ENCODE results near the gene FAM43A. TPM values are rescaled to one million over a fixed set of nuclear protein-coding genes. Genes with fewer than 3 reads are reported as not detected.

Gene FAM43A
- total RNA-seq, 2 experiments from 2014 or later: 2.4 to 2.6 TPM

DNA sequence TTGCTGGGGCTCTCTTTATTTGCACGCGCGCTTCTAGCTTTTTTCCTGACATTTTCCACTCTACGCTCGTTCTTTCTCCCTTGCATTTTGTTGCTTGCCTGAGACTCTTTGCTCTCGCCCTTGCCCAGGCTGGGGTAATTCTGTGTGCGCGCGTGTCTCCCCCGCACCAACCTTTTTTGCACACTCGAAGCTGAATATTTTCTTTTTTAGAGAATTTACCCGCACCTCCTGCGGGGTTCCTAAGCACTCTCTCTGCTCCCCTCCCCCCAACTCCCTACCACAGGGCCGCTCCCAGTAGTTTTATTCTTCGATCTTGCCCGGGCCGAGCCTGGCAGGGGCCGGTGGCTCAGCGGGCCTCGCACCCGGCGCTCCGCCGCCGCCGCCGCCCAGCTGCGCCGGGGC is 732 bp downstream of the FAM43A start:
- Mint-ChIP-seq H3K36me3 (ENCODE audit: low read depth) (no peaks in the 10 kb centered on the region), H3K27me3 (peaks cover 28% of the 10 kb centered on the region), H3K4me1 (ENCODE audit: low read depth) (peaks cover 50% of the 10 kb centered on the region), H3K27ac (peak overlapping the region; percentile 70), H3K9me3 (no peaks in the 10 kb centered on the region), H3K4me3 (peak overlapping the region; percentile 95)
- intact Hi-C loops (cut with DNase I, micrococcal nuclease): no loop called here
- ChIA-PET POLR2A (interaction anchor here (0.8 to 3.7 kb wide), 5 partner anchors 14 to 585 kb away, joined by 3 to 71 read pairs (median 5); partner anchors contain the start of genes LSG1 and XXYLT1), CTCF (interaction anchor here (1.7 to 4.1 kb wide), 4 partner anchors 11 to 584 kb away, joined by 5 to 32 read pairs (median 12); partner anchors contain the start of genes LSG1 and XXYLT1)
- no peaks in the 10 kb centered on the region for H3K27me3 ChIP-seq (ENCODE audit: control insufficient read depth in 1 of 2, insufficient read depth in 2 of 2, low read length in 2 of 2)
- peak overlapping the region; percentile 74 for H3K4me3 ChIP-seq (ENCODE audit: low read length)
- TF ChIP-seq, protein P1, sequence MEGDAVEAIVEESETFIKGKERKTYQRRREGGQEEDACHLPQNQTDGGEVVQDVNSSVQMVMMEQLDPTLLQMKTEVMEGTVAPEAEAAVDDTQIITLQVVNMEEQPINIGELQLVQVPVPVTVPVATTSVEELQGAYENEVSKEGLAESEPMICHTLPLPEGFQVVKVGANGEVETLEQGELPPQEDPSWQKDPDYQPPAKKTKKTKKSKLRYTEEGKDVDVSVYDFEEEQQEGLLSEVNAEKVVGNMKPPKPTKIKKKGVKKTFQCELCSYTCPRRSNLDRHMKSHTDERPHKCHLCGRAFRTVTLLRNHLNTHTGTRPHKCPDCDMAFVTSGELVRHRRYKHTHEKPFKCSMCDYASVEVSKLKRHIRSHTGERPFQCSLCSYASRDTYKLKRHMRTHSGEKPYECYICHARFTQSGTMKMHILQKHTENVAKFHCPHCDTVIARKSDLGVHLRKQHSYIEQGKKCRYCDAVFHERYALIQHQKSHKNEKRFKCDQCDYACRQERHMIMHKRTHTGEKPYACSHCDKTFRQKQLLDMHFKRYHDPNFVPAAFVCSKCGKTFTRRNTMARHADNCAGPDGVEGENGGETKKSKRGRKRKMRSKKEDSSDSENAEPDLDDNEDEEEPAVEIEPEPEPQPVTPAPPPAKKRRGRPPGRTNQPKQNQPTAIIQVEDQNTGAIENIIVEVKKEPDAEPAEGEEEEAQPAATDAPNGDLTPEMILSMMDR (IDR thresholded peaks at IDR 0.05): no peak
- DNase-seq (no peak), ATAC-seq (ENCODE audit: poor library complexity) (no peak)
- H3K9me3 ChIP-seq (ENCODE audit: control insufficient read depth in 1 of 2, insufficient read depth in 1 of 2, low read length in 2 of 2): no peaks in the 10 kb centered on the region
- H3K27ac ChIP-seq (ENCODE audit: low read depth in 1 of 2, low read length in 2 of 2): no peak overlapping the region
- peaks cover 61% of the 10 kb centered on the region for H3K4me1 ChIP-seq (ENCODE audit: insufficient read depth, low read length)
- H3K36me3 ChIP-seq (ENCODE audit: insufficient read depth, low read length): no peaks in the 10 kb centered on the region

DNA sequence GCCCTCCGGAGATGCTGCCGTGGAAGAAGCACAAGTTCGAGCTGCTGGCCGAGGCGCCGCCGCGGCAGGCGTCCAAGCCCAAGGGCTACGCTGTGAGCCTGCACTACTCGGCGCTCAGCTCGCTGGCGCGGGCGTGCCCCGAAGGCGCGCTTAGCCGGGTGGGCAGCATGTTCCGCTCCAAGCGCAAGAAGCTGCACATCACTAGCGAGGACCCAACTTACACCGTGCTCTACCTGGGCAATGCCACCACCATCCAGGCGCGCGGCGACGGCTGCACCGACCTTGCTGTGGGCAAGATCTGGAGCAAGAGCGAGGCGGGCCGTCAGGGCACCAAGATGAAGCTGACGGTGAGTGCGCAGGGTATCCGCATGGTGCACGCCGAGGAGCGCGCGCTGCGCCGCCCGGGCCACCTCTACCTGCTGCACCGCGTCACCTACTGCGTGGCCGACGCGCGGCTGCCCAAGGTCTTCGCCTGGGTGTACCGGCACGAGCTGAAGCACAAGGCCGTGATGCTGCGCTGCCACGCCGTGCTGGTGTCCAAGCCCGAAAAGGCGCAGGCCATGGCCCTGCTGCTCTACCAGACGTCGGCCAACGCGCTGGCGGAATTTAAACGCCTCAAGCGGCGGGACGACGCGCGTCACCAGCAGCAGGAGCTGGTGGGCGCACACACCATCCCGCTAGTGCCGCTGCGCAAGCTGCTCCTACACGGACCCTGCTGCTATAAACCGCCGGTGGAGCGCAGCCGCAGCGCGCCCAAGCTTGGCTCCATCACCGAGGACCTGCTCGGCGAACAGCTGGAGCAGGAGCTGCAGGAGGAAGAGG is 1.3 kb downstream of the FAM43A start:
- peaks cover 50% of the 10 kb centered on the region for H3K4me1 Mint-ChIP-seq (ENCODE audit: low read depth)
- H3K27me3 Mint-ChIP-seq: peaks cover 28% of the 10 kb centered on the region

DNA sequence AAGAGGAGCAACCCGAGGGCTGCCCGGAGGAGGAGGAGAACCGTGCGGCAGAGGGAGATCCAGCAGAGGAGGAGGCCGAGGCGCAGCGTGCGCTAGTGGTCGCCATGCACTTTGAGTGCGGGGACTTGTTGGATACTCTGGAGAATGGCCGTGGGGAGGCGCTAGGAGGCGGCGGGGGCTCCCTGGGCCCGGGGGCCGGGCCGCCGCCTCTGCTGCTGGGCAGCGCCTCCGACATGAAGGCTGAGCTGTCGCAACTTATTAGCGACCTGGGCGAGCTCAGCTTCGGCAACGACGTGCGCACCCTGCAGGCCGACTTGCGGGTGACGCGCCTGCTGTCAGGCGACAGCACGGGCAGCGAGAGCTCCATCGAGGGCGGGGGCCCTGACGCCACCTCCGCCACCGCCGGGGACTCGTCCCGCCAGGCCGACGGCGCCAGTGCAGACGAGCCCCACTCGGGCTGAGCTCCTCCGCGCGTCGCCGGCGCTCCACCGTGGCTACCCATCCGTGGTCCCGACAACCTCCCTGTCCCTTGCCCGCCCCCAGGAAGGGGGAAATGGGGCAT is 2.0 kb downstream of the FAM43A start:
- ATAC-seq (ENCODE audit: poor library complexity) (peak; percentile 72), DNase-seq (peak; percentile 31 to 93 (median 70))
- Histone ChIP-seq H3K27ac (ENCODE audit: low read depth in 1 of 2, low read length in 2 of 2) (peak overlapping the region; percentile 52 to 71), H3K9me3 (ENCODE audit: control insufficient read depth in 1 of 2, insufficient read depth in 1 of 2, low read length in 2 of 2) (no peaks in the 10 kb centered on the region), H3K4me3 (ENCODE audit: low read length) (peak overlapping the region; percentile 74), H3K36me3 (ENCODE audit: insufficient read depth, low read length) (no peaks in the 10 kb centered on the region), H3K27me3 (ENCODE audit: control insufficient read depth in 1 of 2, insufficient read depth in 2 of 2, low read length in 2 of 2) (no peaks in the 10 kb centered on the region), H3K4me1 (ENCODE audit: insufficient read depth, low read length) (peaks cover 55% of the 10 kb centered on the region)
- Mint-ChIP-seq H3K9me3 (no peaks in the 10 kb centered on the region), H3K4me3 (peak overlapping the region; percentile 90), H3K36me3 (ENCODE audit: low read depth) (no peaks in the 10 kb centered on the region), H3K27me3 (peaks cover 28% of the 10 kb centered on the region), H3K27ac (no peak overlapping the region), H3K4me1 (ENCODE audit: low read depth) (peaks cover 44% of the 10 kb centered on the region)
- POLR2A ChIA-PET: interaction anchor here (0.7 to 3.7 kb wide), 7 partner anchors 10 to 854 kb away, joined by 3 to 71 read pairs (median 5); partner anchors contain the start of genes LSG1 and XXYLT1
- intact Hi-C loops (cut with DNase I, micrococcal nuclease): no loop called here
- TF ChIP-seq, protein P1 (IDR thresholded peaks at IDR 0.05): peak; percentile 58
- CTCF ChIA-PET: interaction anchor here (0.6 to 4.1 kb wide), 10 partner anchors 13 to 772 kb away, joined by 3 to 32 read pairs (median 4); partner anchors contain the start of genes LSG1 and XXYLT1

More for the DNA sequence above, 1.3 kb downstream of the FAM43A start:
- intact Hi-C loops (cut with DNase I, micrococcal nuclease): no loop called here
- no peaks in the 10 kb centered on the region for H3K36me3 Mint-ChIP-seq (ENCODE audit: low read depth)
- no peaks in the 10 kb centered on the region for H3K27me3 ChIP-seq (ENCODE audit: control insufficient read depth in 1 of 2, insufficient read depth in 2 of 2, low read length in 2 of 2)
- ChIA-PET CTCF (interaction anchor here (0.8 to 4.1 kb wide), 9 partner anchors 12 to 584 kb away, joined by 3 to 32 read pairs (median 5); partner anchors contain the start of genes LSG1 and XXYLT1), POLR2A (interaction anchor here (0.7 to 3.7 kb wide), 7 partner anchors 15 to 855 kb away, joined by 3 to 71 read pairs (median 5); partner anchors contain the start of genes LSG1 and XXYLT1)
- no peak overlapping the region for H3K27ac Mint-ChIP-seq
- H3K27ac ChIP-seq (ENCODE audit: low read depth in 1 of 2, low read length in 2 of 2): peak overlapping the region in 1 of 2 donors; percentile 25
- H3K9me3 Mint-ChIP-seq: no peaks in the 10 kb centered on the region
- no peak for ATAC-seq (ENCODE audit: poor library complexity)
- no peaks in the 10 kb centered on the region for H3K9me3 ChIP-seq (ENCODE audit: control insufficient read depth in 1 of 2, insufficient read depth in 1 of 2, low read length in 2 of 2)
- H3K4me1 ChIP-seq (ENCODE audit: insufficient read depth, low read length): peaks cover 61% of the 10 kb centered on the region
- TF ChIP-seq, protein P1 (IDR thresholded peaks at IDR 0.05): no peak
- H3K36me3 ChIP-seq (ENCODE audit: insufficient read depth, low read length): no peaks in the 10 kb centered on the region
- peak in 7 of 14 experiments; percentile 8 to 67 (median 29) for DNase-seq
- H3K4me3 ChIP-seq (ENCODE audit: low read length): peak overlapping the region; percentile 74
- H3K4me3 Mint-ChIP-seq: peak overlapping the region; percentile 90

Measured in CD4-positive, alpha-beta T cell (primary cell).